GM18508 (cell line): ENCODE measurements around the gene CHST9.
"Not testable (repeated sequence)": the region's sequence is repeated elsewhere in the genome, so short reads cannot be mapped to it uniquely, and the experiment has no call there.

Experiments used
- ATAC-seq: cut with Tn5 transposase; IDR thresholded peaks from one replicate; pipeline ENCODE4 v1.9.1; 2021; ENCODE audit warnings: moderate number of reproducible peaks; ENCODE audit not compliant: insufficient read depth, unreplicated experiment

CHST9 gene

DNA sequence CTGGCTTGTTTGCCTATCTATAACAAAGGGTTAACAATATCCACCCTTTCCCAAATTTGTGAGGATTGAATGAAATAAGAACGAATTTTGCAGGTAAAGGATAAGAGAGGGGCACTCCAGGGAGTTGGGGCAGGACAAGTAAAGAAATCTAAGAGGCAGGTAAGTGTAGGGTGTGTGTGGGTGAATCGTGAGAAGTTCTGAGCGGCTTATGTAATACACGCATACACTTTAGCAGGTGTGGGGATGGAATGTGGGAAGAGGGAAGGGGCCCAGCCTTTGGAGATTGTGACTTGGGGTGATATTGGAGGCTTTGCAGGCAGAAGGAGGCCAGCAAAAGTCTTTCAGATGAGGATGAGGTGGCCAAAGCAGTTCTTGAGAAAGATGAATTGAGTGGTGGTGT lies 236.4 kb downstream of the CHST9 start:
- no peak for ATAC-seq

DNA sequence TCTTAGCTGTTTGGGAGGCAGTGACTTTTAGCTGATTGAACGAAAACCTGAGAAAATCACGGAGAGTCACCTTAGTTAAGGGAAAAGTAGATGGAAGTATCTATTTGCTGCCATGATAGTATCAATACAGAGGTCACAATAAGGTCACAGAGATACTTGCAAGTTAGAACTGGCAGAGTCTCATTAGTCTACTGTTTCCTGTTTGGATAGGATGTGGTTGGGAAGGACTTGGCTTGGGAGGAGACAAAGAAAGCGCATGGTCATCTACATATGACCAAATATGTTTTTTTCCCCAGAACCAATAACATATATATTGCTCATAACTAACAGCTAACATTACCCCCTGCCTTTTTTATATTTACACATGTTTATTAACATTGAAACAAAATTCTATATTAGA lies 241.2 kb downstream of the CHST9 start:
- ATAC-seq: no peak

DNA sequence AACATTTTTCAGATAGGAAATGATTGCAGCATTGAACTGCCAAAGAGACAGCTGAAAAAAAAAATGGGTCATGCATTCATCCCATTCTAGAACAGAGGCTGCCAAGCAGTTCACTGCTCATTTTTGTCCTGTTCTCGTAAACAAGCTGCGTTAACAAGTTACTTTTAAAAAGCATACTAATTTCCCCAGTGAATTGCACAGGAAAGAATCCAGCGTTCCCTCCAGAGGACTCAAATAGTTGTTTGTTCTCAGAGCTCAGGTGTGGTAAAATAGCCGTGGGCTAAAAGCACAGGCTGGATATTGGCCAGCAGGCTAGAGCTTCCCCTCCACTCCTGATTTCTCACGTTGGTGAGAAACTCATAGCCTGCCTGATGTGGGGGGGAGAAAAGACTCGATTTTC lies 243.5 kb downstream of the CHST9 start:
- ATAC-seq: no peak

DNA sequence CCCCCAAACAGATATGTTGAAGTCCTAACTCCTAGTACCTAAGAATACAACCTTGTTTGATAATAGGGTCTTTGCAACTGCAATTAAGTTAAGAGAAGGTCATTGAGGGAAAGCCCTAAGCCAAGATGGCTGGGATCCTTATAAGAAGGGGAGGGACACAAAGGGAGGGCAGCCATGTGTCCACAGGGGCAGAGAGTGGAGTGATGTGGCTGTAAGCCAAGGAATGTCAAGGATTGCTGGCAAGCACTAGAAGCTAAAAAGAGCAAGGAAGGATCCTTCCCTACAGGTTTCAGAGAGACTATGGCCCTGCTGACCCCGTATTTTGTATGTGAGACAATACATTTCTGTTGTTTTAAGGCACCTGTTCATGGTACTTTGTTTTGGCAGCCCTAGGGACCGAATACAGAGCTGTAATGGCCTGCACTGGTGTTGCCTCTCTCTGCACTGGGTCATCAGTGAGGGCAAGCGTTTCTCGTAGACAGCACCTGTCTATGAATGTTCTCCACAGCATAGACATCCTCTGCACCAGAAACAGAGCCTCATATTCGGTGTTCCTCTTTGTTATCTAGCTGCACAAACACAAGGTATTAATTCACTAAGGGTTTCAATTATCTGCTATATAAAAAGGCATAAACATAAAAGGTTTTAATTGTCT lies 244.2 kb downstream of the CHST9 start:
- ATAC-seq: no peak

DNA sequence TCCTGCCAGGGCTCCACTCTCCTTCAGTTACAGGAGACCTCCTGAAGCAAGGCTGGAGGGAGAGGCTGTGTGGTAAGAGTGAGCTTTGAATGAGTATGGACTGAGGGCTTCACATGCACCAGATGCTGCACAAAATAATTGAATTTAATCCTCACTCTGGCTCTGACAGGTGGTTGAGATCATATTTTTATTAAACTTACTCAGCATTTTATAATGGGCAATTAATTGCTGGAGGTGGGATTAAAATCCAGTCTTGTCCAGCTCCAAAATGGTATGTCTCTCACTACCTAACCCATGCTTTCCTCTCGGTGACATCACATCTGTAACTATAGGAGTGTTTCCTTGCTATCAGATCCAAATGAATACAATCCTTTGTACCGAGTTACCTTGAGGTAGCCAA lies 253.4 kb downstream of the CHST9 start:
- ATAC-seq: no peak

DNA sequence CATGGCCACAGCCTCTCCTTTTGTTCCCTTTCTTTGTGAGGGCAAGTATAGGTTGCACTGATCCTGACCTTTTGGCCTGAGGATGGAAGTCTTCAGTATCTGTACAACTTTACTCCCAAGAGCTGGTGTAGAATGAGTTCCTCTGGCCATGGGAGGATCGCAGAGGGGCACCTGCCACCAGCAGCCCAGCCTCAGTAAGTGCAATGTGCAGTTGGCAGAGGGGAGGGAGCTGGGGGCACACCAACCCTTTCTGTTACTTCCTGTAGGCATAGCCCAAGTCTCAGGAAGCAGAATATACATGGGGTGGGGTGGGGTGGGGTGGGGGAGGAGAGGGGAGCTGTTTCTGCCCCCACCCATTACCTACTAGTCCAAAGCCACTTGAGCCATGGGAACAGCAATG lies 254.5 kb downstream of the CHST9 start:
- no peak for ATAC-seq

DNA sequence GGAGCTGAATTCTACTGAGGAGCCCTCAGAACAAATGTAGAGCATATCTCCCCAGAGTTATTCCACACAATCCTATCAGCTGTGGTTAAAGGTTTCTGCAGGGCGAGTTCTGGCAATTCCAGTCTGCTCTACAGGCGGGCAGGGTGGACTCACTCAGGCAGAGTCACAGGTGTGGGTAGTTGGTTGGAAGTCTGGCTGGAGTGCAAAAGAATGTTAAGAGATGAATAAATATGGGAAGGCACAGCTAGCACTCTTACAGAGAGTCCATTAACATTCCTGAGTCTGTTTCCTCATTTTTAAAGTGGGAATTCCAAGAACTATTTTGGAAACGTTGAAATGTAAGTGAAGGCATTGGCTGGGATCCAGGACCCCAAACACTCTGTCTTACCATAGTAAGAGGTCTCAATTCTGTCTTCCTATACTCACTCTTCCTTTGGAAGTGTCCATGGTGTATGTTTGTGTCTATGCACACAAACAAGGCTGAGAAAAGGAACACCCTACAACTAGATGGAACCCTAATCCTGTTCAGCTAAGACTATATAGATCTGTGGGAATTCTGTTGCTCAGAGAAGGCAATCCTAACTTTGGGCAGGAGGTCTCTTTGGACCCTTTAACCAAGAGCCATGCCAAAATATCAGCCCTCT lies 256.3 kb downstream of the CHST9 start:
- ATAC-seq: no peak

DNA sequence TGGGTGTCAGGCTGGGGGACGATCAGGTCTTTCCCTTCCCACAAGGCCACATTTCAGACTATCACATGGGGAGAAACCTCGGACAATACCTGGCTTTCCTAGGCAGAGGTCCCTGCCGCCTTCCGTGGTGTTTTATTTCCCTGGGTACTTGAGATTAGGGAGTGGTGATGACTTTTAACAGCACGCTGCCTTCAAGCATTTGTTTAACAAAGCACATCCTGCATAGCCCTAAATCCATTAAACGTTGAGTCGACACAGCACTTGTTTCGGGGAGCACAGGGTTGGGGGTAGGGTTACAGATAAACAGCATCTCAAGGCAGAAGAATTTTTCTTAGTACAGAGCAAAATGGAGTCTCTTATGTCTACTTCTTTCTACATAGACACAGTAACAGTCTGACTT lies 257.3 kb downstream of the CHST9 start:
- ATAC-seq: not testable (repeated sequence)

DNA sequence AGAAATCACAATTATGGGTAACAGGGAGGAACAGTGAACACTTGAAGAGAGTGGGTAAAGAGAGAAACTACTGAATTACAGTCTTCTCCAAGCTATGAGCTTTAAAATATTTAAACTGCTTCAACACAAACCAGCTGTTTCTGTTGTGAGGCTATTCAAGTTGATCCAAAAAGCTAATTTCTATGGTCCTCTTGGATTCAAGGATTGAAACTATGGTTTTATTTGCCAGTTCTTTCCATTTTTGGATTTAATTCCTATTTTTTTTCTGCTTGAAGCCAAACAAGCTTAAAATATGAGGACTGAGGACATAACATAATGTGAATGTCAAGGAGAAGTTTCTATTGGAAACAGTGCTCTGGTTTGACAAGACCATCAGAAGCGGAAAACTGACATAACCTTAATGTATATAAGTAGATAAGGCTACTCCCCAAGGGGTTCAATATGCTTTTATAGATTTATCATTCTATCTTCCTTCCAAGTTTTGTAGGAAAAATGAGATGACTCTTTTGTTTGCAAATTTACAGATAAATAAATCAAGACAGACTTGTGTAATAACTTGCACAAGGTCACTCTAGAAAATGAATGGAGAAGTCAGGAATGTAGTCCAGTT lies 258.9 kb downstream of the CHST9 start:
- no peak for ATAC-seq

DNA sequence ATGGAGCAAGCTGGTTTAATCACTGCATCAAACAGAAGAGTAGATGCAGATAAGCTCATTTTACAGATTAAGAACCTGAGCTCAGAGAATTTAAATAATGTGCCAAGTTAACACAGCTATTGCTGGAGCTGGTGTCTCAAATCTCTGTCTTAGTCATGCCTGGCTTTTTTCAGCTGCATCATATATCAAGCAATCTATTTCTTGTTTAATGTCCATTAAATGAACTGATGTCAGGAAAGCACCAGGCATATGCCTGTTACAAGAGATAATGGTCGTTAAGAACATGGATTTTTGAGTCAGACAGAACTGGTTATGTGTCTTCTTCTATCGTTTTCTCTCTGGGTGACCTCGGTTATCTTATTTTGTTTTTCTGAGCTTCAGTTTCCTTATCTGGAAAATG lies 259.8 kb downstream of the CHST9 start:
- ATAC-seq: no peak

DNA sequence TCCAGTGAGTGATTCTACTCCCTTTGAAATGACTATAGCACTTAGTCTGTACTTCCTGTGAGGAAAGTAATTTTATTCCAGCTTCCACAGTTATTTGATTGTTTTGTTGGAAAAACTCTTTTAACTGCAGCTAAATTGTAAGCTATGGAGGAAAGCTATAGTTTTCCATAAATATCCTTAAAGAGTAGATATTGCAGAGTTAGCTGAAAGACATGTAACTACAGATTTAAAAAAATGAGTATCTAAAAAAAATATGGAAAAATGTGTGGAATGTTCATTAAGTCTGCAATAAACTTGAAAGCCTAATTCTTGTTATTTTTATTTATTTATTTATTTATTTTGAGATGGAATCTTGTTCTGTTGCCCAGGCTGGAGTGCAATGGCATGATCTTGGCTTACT lies 262.8 kb downstream of the CHST9 start:
- ATAC-seq: no peak

DNA sequence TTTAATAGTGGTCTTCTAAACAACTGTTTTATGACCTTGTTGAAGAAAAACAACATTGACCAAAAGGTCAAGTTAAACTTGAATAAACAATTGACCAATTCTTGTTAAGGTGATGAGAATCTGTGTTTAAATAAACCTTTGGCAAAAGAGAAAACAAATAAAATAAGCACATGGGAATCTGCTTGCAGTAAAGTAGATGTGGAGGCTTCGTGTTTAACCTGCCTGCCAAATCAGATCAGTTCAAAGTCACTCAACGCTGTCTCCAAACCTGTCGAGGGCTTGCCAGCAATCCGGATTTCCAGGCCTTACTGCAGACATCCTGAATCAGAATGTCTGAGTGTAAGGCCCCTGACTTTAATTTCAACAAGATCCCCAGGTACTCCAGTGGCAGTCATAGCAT lies 264.5 kb downstream of the CHST9 start:
- no peak for ATAC-seq

DNA sequence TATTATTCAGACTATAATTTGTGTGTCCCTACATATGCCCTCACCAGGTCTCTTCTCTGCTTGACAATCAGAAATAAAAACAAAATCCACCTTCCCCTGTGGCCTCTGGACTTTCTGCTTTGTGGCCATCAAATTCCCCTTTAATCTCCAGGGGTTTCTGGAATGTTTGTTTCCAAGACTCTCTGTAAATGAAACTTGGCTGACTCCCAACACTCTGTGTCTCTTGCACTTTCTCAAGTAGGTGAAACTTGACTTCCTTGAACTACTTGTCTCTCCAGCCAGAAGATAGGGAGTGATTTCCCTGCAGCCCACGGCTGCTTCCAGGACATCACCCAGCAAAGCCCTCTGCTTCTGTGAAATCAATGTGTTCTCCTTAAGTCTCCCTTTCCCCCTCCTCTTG lies 265.5 kb downstream of the CHST9 start:
- no peak for ATAC-seq

DNA sequence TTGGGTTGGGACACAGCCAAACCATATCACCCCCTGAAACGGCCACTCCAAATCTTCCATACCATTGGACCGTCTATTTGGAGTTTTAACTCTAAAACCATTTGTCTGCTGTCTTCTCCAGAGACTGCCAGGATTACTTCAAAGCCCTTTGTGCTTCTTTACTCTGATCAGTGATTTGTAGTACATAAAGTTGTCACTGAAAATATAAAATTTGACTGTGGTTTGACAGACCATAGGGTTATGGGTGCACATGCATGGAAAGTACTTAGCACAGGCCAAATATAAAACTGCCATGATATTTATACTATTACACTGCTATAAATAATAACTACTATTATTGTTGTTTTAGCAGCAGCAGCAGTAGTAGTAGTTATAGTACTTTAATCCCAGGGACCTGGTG lies 265.9 kb downstream of the CHST9 start:
- ATAC-seq: no peak

DNA sequence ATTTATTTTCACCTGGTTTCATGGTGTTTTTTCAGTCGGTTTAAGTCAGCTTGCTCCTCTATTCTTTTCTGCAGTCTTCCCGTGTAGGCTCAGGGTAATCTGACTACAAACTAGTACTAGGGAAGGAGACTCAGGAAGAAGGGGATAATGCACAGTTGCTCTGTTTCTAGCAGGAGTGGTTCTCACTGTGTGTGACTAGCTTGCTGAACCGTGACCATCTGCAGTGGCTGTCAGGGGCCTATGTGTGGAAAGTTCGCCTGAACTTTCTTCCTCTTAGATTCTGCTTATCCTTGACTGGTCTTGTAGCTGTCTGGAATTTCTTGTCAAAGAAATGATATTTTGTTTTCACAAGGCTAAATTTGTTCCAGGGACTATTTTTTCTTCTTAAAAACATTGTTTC lies 273.3 kb downstream of the CHST9 start:
- no peak for ATAC-seq

DNA sequence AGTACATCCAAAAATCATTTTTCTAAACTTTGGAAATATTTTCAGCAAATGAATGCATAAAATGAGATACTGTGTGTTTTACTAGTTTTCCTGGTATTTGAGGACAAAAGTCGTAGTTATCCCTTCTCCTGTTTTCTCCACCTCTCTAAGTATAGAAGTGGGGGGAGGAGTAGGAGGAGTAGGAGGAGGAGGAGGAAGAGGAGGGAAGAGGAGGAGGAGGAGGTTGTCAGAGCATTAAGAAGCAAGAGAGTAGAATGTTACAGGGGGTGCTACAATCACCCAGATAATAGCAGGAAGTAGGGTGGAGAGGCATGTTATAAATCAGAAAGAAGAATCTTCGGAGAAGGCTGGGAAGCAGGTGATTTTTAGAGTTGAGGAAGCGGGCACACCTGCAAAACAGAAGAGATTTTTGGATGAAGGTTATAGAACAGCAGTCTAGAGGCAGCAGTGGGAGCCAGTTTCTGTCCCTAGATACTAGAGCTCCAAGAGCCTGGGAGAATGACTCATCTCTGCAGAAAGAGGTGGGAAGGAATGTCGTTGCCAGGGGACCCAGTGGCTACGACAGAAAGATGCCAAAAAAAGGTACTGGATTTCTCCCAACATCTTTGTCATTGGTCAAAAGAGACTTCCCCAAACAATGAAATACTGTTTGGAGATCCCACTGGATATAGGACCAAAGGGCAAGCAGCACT lies 275.4 kb downstream of the CHST9 start:
- ATAC-seq: no peak

DNA sequence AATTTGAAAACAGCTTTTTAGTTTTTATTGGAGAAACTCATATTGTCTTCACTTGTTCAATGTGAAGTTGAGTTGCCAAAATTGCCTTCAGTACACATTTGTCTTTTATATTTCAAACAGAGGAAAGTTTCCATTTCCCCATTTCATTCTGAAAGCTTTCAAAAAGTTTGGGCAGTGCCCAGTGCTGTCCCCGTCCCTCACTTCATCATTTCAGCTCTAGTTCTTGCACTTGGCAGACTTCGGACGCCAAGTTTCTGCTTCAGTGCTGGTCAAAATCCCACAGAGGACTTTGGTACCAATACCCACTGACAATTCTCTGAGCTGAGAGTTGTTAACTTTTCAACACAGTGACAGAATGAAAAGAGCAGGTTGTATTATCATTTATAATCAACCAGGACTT lies 276.2 kb downstream of the CHST9 start:
- ATAC-seq: no peak

DNA sequence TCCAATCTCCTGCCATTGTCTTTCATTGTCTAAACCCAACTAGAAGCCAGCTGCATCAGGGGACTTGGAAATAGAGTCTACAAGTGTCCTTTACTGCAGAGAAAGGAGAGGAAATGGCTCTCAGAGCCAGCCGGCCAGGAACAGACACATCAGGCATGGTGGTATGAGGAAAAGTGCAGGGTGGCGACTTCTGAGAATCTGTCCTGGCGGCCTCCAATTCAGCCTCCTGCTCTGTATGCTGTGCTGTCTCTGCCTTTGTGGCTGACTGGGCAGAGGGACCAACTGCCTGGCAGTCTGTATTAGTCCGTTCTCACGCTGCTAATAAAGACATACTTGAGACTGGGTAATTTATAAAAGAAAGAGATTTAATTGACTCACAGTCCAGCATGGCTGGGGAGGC lies 282.8 kb downstream of the CHST9 start:
- ATAC-seq: no peak

DNA sequence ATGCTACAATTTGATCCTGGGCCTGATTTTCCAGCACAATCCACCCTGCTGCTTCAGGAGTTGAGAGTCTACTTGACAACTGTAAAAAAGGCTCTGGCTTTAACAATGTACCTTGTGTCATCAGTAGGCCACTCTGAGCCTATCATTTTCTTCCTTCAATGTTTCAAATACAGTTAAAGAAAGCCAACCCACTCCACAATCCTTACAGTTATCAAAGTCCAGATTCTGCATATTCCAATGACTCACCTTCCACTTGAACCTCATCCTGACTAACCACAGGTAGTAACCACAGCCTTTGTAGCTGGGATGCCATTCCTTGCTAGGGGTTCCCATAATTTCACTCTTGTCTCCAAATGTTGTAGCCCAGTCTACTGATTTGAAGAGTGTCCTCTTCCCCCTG lies 284.1 kb downstream of the CHST9 start:
- no peak for ATAC-seq

DNA sequence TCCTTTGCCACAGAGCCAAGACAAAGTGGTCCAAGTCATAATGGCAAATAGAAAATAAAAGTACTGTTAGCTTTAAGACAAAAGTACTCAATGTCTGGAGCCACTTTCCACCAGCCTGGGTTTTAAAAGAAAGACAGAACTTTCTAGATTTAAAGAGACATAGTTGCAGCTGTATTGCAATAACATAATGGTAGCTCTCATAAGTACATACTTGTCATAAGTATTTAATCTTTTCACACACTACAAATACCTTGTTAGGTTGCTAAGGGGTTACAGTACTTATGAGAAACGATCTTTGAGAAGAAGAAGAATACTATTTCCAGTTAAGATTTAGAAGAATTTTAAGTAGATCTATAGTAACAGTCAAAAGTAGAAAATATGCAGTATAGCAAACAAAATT lies 290.7 kb downstream of the CHST9 start:
- ATAC-seq: no peak

DNA sequence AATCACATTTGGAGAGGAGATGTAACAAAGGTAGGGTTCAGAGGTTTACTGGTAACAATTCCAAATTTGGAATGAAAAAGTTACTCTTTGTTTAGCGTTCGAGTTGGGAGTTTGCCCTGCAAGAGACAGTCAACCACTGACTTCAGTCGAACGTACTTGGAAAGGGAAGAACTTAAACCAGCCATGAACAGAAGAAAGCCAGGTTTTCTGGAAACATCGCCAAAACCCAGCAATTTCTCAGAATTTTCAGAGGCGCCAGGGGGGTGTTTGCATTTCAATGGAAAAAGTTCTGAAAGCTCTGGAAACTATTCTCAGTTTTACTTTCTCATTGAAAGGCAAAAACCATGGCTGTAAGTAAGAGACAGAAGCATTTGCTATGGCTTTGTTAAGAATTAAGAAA lies 291.1 kb downstream of the CHST9 start:
- ATAC-seq: no peak
